Upper lobe of left lung (tissue), 6 donors: ENCODE data around the gene MEIKIN. TPM values are rescaled to one million over a fixed set of nuclear protein-coding genes. Genes with fewer than 3 reads are reported as not detected.

ENCODE experiments used
- ATAC-seq, 2 donors: fragments of 200-7000 bp; cut with Tn5 transposase; one replicate each; pipeline ENCODE4 v1.9.1; 2022; ENCODE audit warnings: mild to moderate bottlenecking in 2 of 2, moderate library complexity in 2 of 2; ENCODE audit not compliant: low FRiP score in 2 of 2
- DNase-seq, 2 donors: peaks; one replicate each; pipeline ENCODE4 v3.0.0-alpha.2; 2019 to 2020
- H3K27ac ChIP-seq, 4 donors: fragments of 200-600 bp; sonication (generic); one replicate each; pipeline ENCODE4 v1.5.1; 2016 to 2019
- H3K27me3 ChIP-seq, 4 donors: fragments of 200-600 bp; sonication (generic); one replicate each; pipeline ENCODE4 v1.5.1; 2017 to 2019
- H3K36me3 ChIP-seq, 4 donors: fragments of 200-600 bp; sonication (generic); one replicate each; pipeline ENCODE4 v1.5.1; 2016 to 2019
- H3K4me1 ChIP-seq, 4 donors: fragments of 200-600 bp; sonication (generic); one replicate each; pipeline ENCODE4 v1.5.1; 2018 to 2019
- H3K4me3 ChIP-seq, 4 donors: fragments of 200-600 bp; sonication (generic); one replicate each; pipeline ENCODE4 v1.5.1; 2017 to 2019; ENCODE audit warnings: mild to moderate bottlenecking in 2 of 4, moderate library complexity in 1 of 4
- H3K9me3 ChIP-seq, 4 donors: fragments of 200-600 bp; sonication (generic); one replicate each; pipeline ENCODE4 v1.5.1; 2018 to 2019
- CTCF ChIP-seq, 6 experiments: fragments of 450-650 bp in 4 of 6; fragments of 200-600 bp in 2 of 6; sonication (generic) in 2 of 6; IDR thresholded peaks; one replicate each; pipeline ENCODE4 v1.5.1; 2016 to 2019; ENCODE audit warnings: antibody characterized with exemption in 6 of 6
- EP300 ChIP-seq, 4 donors: sonication (generic); formaldehyde crosslinking; IDR thresholded peaks; one replicate each; pipeline ENCODE4 v1.5.1; 2017; ENCODE audit warnings: antibody characterized with exemption in 4 of 4, control low read depth in 2 of 4
- POLR2A ChIP-seq, 4 donors: fragments of 450-650 bp; IDR thresholded peaks; one replicate each; pipeline ENCODE4 v1.5.1; 2016 to 2017; ENCODE audit warnings: antibody characterized with exemption in 4 of 4, mild to moderate bottlenecking in 2 of 4
- POLR2AphosphoS5 ChIP-seq, 2 donors: sonication (generic); formaldehyde crosslinking; IDR thresholded peaks; one replicate each; pipeline ENCODE4 v1.5.1; 2017; ENCODE audit warnings: antibody characterized with exemption in 2 of 2
- WGBS, 2 donors: methylation state at CpG; one replicate each; pipeline ENCODE4 v1.1.5; 2017 to 2018; 5-methylcytosine and 5-hydroxymethylcytosine counted together
- total RNA-seq, 6 donors: library from RNA; depleted of rRNA in 4 of 6; stranded (reverse); fragments of >200 nt in 4 of 6; gene quantifications; one replicate each; pipeline versions ENCODE4 v1.1.0 to v1.2.1, GENCODE V29; 2016 to 2021
- donor health status: DM: no; HTN: no; CAD: no; lungs with moderate emphysema.
- donor health status: DM: no; HTN: yes; CAD: no; lungs with severe emphysema.

MEIKIN gene
- total RNA-seq, 6 donors from 2014 or later, result 0.77 TPM; not detected in 5

GRCh38 chr5:131857388-131857787, 88.1 kb downstream of the MEIKIN start:
- DNase-seq (peak in 1 of 2 donors; percentile 39), ATAC-seq (no peak)
- Histone ChIP-seq H3K27ac (no peak overlapping the region), H3K4me1 (no peaks in the 10 kb centered on the region), H3K27me3 (no peaks in the 10 kb centered on the region), H3K36me3 (no peaks in the 10 kb centered on the region), H3K4me3 (no peak overlapping the region), H3K9me3 (no peaks in the 10 kb centered on the region)
- TF ChIP-seq POLR2AphosphoS5 (IDR thresholded peaks at IDR 0.05) (no peak), EP300 (IDR thresholded peaks at IDR 0.05) (no peak), CTCF (IDR thresholded peaks at IDR 0.05) (no peak)
- 93 to 94% methylated on average over 10 of the region's 10 CpGs for WGBS, 2 donors

DNA sequence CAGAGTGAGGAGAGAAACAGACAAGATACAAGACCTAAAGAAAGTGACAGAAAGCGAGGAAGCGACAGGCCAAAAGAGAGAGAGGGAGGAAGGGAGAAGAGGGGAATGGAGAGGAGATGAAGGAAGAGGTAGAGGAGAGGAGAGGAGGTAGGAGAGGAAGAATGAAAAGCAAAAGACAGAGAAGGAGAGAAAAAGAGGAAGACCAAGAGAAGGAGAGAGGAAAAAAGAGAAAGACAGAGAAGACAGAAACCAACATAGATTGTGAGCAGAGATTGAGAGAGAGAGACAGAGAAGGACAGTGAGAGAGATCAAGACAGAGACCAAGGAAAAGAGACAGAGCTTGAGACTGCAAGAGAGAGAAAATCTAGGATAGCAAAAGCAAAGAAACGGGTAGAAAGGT, 90.0 kb downstream of the MEIKIN start:
- 94 to 95% methylated on average over 3 of the region's 3 CpGs for WGBS, 2 donors
- DNase-seq (no peak), ATAC-seq (no peak)
- H3K9me3 ChIP-seq, result no peaks in the 10 kb centered on the region
- no peak overlapping the region for H3K4me3 ChIP-seq
- H3K27ac ChIP-seq, result no peak overlapping the region
- no peaks in the 10 kb centered on the region for H3K4me1 ChIP-seq
- no peaks in the 10 kb centered on the region for H3K36me3 ChIP-seq
- no peak for TF ChIP-seq CTCF (IDR thresholded peaks at IDR 0.05)
- no peak for TF ChIP-seq EP300 (IDR thresholded peaks at IDR 0.05)
- TF ChIP-seq POLR2AphosphoS5 (IDR thresholded peaks at IDR 0.05), result no peak
- no peak for TF ChIP-seq POLR2A (IDR thresholded peaks at IDR 0.05)
- no peaks in the 10 kb centered on the region for H3K27me3 ChIP-seq

- H3K36me3 ChIP-seq, result no peaks in the 10 kb centered on the region
- ATAC-seq, result no peak
- no peak for TF ChIP-seq POLR2AphosphoS5 (IDR thresholded peaks at IDR 0.05)
- TF ChIP-seq CTCF (IDR thresholded peaks at IDR 0.05), result no peak
- no peak for TF ChIP-seq EP300 (IDR thresholded peaks at IDR 0.05)
- TF ChIP-seq POLR2A (IDR thresholded peaks at IDR 0.05), result no peak
Measured at GRCh38 chr5:131854134-131854533, 91.3 kb downstream of the MEIKIN start.

DNA sequence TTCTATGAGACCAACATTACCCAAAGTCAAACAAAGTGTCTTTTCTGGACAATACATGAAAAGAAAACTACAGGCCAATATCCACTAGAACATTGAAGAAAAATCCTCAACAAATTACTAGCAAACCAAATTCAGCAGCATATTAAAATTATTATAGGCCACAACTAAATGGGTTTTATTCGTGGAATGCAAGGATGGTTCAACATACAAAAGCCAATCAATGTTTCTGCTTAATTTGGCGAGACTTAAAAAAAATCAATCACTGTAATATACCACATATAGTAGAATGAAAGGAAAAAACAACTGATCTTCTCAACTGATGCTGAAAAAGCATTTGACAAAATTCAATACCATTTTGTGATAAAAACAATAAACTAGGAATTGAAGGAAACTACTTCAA, 96.8 kb downstream of the MEIKIN start:
- WGBS, 2 donors, result 73 to 75% methylated on average over 2 of the region's 2 CpGs
- H3K36me3 ChIP-seq, result no peaks in the 10 kb centered on the region
- peaks cover 3 to 24% (median 19%) of the 10 kb centered on the region in 4 donors for H3K9me3 ChIP-seq
- DNase-seq (no peak), ATAC-seq (no peak)
- no peak overlapping the region for H3K4me3 ChIP-seq
- no peaks in the 10 kb centered on the region for H3K27me3 ChIP-seq
- no peak for TF ChIP-seq POLR2AphosphoS5 (IDR thresholded peaks at IDR 0.05)
- no peak for TF ChIP-seq EP300 (IDR thresholded peaks at IDR 0.05)
- no peak for TF ChIP-seq CTCF (IDR thresholded peaks at IDR 0.05)
- TF ChIP-seq POLR2A (IDR thresholded peaks at IDR 0.05), result no peak
- no peaks in the 10 kb centered on the region for H3K4me1 ChIP-seq
- H3K27ac ChIP-seq, result no peak overlapping the region

More at GRCh38 chr5:131854134-131854533, 91.3 kb downstream of the MEIKIN start:
- H3K4me3 ChIP-seq, result no peak overlapping the region
- no peaks in the 10 kb centered on the region for H3K27me3 ChIP-seq
- no peak overlapping the region for H3K27ac ChIP-seq
- H3K9me3 ChIP-seq, result peaks cover 0 to 4% (median 0%) of the 10 kb centered on the region in 4 donors
- H3K4me1 ChIP-seq, result no peaks in the 10 kb centered on the region
- no peak for DNase-seq

DNA sequence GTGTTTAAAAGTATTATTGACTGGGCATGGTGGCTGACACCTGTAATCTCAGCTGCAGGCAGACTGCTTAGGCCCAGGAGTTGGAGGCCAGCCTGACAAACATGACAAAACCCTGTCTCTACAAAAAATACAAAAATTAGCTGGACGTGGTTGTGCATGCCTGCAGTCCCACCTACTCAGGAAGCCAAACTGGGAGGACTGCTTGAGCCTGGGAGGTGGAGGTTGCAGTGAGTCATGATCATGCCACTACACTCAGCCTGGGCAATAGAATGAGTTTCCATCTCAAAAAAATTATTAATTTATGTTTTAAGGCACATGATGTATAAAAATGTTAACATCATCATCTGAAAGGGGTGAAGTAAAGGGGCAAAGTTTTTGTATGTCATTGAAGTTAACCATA, 98.9 kb downstream of the MEIKIN start:
- H3K9me3 ChIP-seq, result peaks cover 3 to 30% (median 19%) of the 10 kb centered on the region in 4 donors
- ATAC-seq (no peak), DNase-seq (no peak)
- H3K27ac ChIP-seq, result no peak overlapping the region
- no peaks in the 10 kb centered on the region for H3K27me3 ChIP-seq
- H3K4me1 ChIP-seq, result no peaks in the 10 kb centered on the region
- no peak overlapping the region for H3K4me3 ChIP-seq
- H3K36me3 ChIP-seq, result no peaks in the 10 kb centered on the region
- TF ChIP-seq EP300 (IDR thresholded peaks at IDR 0.05) (no peak), POLR2AphosphoS5 (IDR thresholded peaks at IDR 0.05) (no peak), CTCF (IDR thresholded peaks at IDR 0.05) (no peak)
- WGBS, 2 donors, result 53 to 68% methylated on average over 1 of the region's 1 CpG
